Retinal pigment epithelial cell (primary cell): ENCODE measurements around the gene PCP4.

Experiments used
- DNase-seq: peaks from one replicate; pipeline ENCODE4 v3.0.0-alpha.2; 2010; ENCODE audit warnings: low read depth
- H3K4me3 ChIP-seq: 2 replicates; pipeline ENCODE4 v1.5.1; 2011; ENCODE audit warnings: mild to moderate bottlenecking, low read length, control low read depth, moderate library complexity
- CTCF ChIP-seq: conservative IDR thresholded peaks from 2 replicates; pipeline ENCODE4 v1.5.1; 2011; ENCODE audit warnings: low read depth, low read length, control low read depth, inconsistent platforms

The PCP4 gene

GRCh38 chr21:39851002-39851618 lies 16.1 kb upstream of the PCP4 start:
- no peak overlapping the region for H3K4me3 ChIP-seq
- TF ChIP-seq CTCF: no peak
- DNase-seq: no peak

GRCh38 chr21:39852021-39852721 lies 15.1 kb upstream of the PCP4 start:
- H3K4me3 ChIP-seq: no peak overlapping the region
- no peak for TF ChIP-seq CTCF
- DNase-seq: no peak

DNA sequence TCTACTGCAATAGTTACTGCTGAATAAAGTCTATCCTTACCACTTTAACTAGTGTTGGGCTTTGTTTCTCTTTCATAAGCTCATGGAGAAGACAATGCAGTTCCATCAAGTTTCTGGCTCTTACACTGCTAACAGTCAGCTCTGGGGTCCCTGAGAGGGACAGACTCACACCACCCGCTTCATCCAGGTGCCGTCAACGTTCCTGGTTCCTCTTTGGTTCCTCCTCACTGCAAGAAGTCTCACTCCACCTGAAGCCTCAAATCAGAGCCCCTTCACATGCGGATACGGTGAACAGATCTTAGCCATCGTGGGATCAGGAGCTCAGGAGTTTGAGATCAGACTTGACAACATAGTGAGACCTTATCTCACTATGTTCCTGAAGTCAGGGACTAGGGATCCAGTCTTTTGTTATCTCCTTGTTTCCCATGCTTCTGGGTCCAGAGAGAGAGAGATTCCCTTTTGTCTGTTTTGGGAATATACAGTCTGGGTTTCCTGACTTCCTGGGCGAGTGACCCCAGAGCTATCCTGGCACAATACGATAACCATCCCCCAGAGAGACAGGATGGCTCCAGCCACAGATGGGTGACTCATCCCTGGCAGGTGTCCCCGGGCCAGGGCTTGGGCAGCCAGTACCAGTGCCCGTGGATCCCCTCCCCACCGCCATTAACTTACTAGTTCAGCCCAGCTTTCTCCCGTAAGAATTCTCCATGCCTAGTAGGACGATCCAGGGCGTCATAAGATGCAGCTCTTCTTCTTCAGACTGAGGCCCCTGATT lies 14.3 kb upstream of the PCP4 start:
- no peak overlapping the region for H3K4me3 ChIP-seq
- no peak for DNase-seq
- no peak for TF ChIP-seq CTCF

- TF ChIP-seq CTCF: peak; percentile 23
- H3K4me3 ChIP-seq: no peak overlapping the region
- DNase-seq: no peak
These were observed 12.7 kb upstream of the PCP4 start for GRCh38 chr21:39854572-39854971.

DNA sequence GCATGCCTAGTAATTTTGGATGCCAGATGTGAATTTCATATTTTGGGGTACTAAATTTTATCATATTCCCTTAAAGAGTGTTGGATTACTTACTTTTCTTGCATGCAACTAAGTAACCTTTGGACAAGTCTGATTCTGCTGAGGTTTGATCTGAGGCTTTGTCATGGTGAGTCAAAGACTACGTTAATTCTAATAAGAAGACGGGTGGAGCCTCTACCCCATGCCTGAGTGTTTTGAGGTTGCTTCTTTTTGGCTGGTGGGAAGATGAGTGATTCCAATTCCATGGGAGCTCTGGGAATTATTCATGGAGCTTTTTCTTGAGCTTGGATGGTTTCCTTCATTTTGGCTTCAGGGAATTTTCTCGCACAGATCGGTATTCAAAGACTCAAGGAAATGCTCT lies 11.6 kb upstream of the PCP4 start:
- no peak overlapping the region for H3K4me3 ChIP-seq
- DNase-seq: no peak
- no peak for TF ChIP-seq CTCF

DNA sequence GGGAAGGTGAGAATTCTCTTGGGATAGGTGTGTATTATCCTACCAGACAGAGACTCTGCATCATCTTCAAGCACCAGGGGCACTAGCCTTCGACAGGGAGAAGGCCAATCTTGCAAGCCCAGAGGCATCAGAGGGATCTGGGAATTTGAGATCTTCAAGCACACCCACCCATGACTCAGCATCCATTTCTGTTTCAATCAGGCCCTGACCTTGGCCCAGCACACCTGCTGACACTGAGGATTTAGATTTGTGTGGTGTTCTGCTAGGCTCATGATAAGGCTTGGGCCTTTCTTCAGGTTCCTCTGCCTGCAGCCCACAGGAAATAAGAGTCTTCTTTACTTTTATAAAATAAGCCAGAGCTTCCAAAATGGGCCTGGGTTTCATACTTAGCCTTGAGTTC lies 6.6 kb upstream of the PCP4 start:
- DNase-seq: no peak
- no peak overlapping the region for H3K4me3 ChIP-seq
- no peak for TF ChIP-seq CTCF

DNA sequence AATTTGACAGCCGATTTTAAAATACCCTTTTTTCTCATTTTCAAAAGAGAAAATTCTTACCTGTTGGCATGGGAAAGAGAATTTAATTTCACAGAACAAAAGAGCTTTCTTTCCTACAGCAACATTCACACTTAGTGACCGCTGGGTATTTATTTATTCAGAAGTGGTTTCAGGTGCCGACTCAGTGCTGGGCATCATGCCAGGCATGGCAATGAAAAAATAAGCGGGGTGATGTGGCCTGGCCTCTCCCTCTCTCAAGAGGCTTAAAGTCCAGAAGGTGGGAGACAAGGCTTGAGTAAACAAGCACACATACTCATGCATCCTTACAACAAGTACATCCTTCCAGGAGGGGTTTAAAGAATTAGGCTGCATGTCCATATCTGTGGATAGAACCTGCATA lies 4.1 kb upstream of the PCP4 start:
- peak; percentile 73 for DNase-seq
- no peak for TF ChIP-seq CTCF
- no peak overlapping the region for H3K4me3 ChIP-seq
